Measurements from ENCODE around the gene POGLUT2.

The POGLUT2 gene

DNA sequence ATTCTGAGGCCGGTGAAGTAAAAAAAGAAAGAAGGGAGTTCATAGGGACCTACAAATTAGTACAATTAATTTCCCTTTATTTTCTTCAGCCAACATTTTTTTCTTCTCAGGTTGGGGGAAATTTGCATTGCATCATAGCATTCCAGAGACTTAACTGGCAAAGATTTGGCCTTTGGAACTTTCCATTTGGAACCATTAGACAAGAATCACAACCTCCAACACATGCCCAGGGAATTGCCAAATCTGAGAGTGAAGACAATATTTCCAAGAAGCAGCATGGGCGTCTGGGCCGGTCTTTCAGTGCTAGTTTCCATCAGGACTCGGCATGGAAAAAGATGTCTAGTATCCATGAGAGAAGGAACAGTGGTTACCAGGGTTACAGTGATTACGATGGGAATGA is 40.7 kb upstream of the POGLUT2 start:
- H3K4me3 ChIP-seq (ENCODE audit: low read depth, low read length), result no peak overlapping the region
- in situ Hi-C loops (cut with HindIII; ENCODE audit: low sequenced_read_pairs), result no loop called here
- DNase-seq (ENCODE audit: low read depth, low spot score), result no peak
- TF ChIP-seq, protein P1, sequence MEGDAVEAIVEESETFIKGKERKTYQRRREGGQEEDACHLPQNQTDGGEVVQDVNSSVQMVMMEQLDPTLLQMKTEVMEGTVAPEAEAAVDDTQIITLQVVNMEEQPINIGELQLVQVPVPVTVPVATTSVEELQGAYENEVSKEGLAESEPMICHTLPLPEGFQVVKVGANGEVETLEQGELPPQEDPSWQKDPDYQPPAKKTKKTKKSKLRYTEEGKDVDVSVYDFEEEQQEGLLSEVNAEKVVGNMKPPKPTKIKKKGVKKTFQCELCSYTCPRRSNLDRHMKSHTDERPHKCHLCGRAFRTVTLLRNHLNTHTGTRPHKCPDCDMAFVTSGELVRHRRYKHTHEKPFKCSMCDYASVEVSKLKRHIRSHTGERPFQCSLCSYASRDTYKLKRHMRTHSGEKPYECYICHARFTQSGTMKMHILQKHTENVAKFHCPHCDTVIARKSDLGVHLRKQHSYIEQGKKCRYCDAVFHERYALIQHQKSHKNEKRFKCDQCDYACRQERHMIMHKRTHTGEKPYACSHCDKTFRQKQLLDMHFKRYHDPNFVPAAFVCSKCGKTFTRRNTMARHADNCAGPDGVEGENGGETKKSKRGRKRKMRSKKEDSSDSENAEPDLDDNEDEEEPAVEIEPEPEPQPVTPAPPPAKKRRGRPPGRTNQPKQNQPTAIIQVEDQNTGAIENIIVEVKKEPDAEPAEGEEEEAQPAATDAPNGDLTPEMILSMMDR (IDR thresholded peaks at IDR 0.05; ENCODE audit: low read depth, low read length), result no peak

DNA sequence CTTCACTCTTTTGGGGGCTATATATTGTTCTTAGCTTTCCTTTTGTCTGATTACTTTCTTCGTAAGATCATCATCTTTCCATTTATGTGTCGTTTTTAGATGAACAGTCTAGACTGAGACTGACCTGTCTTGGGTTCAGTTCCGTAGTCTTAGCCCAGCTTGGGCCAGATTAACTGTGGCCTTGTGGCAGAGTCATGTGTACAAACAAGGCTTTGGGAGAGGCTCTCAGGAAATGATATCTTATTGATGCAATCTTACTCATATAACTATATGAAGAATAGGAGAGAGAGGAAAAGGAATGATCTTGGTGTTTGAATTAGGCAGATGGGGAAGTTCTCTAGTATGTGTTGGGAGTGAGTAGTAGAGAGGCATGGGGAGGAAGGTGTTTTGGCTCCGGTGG is 40.2 kb upstream of the POGLUT2 start:
- no peak for DNase-seq (ENCODE audit: low read depth, low spot score)
- in situ Hi-C loops (cut with HindIII; ENCODE audit: low sequenced_read_pairs), result no loop called here
- H3K4me3 ChIP-seq (ENCODE audit: low read depth, low read length), result no peak overlapping the region
- TF ChIP-seq, protein P1 (IDR thresholded peaks at IDR 0.05; ENCODE audit: low read depth, low read length), result no peak

GRCh38 chr13:102838273-102838672 is 39.5 kb upstream of the POGLUT2 start:
- TF ChIP-seq, protein P1 (IDR thresholded peaks at IDR 0.05; ENCODE audit: low read depth, low read length), result no peak
- no peak overlapping the region for H3K4me3 ChIP-seq (ENCODE audit: low read depth, low read length)
- no peak for DNase-seq (ENCODE audit: low read depth, low spot score)
- in situ Hi-C loops (cut with HindIII; ENCODE audit: low sequenced_read_pairs), result no loop called here

DNA sequence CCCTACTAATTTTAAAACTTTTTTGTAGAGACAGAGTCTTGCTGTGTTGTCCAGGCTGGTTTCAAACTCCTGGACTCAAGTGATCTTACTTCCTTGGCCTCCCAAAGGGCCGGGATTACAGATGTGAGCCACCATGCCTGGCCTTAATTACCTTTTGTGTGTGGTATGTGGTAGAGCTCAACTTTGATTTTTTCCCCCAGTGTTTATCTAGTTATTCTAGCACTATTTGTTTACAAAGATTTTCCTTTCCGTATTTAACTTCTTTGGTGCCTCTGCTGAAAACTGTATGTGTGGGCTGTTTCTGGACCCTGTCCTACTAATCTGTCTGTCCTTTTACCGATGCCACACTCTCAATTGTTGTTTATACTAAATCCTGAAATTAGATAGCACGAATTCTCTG is 37.7 kb upstream of the POGLUT2 start:
- H3K4me3 ChIP-seq (ENCODE audit: low read depth, low read length), result no peak overlapping the region
- DNase-seq (ENCODE audit: low read depth, low spot score), result no peak
- TF ChIP-seq, protein P1 (IDR thresholded peaks at IDR 0.05; ENCODE audit: low read depth, low read length), result no peak
- in situ Hi-C loops (cut with HindIII; ENCODE audit: low sequenced_read_pairs), result no loop called here

- in situ Hi-C loops (cut with HindIII; ENCODE audit: low sequenced_read_pairs), result no loop called here
- no peak for DNase-seq (ENCODE audit: low read depth, low spot score)
- no peak overlapping the region for H3K4me3 ChIP-seq (ENCODE audit: low read depth, low read length)
- TF ChIP-seq, protein P1 (IDR thresholded peaks at IDR 0.05; ENCODE audit: low read depth, low read length), result no peak
These were observed 31.9 kb upstream of the POGLUT2 start for GRCh38 chr13:102830646-102831045.

DNA sequence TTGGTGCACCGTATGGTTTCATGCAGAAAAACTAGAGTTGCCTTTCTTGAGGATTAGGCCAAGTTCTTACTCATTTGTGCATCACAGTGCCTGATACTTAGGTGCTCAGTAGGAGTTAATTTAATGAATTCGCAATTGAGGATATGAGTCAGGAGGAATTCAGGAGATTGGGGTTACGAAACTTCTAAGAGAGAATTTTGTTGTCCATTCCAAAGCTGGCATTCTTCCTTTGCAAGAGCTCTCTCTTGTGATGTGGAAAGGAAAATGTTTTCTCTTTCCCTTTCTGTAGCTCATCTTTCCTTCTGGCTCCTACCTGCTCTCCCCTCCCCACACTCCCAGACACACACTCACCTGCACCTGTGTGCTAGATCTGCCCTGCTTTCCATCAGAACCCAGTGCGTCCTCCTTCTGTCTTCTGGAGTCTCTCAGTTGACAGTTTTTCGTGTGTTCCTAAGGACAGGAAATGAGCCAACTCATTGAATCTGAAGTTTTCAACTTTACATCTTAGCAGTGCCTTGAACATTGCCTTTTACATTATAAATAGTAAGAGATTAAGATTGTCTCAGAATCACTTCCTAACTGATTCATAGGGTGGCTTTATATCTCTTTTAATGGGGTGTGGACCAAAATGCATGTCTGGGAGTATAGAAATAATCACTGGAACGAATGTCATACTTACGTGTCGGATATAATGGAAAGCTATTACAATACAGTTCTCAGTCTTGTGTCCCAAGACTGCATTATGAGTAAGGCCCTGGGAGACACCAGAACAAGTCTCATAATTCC is 27.3 kb upstream of the POGLUT2 start:
- H3K4me3 ChIP-seq (ENCODE audit: low read depth, low read length), result peak overlapping the region; percentile 23
- TF ChIP-seq, protein P1 (IDR thresholded peaks at IDR 0.05; ENCODE audit: low read depth, low read length), result no peak
- in situ Hi-C loops (cut with HindIII; ENCODE audit: low sequenced_read_pairs), result no loop called here
- DNase-seq (ENCODE audit: low read depth, low spot score), result peak; percentile 93

All from astrocyte of the spinal cord (primary cell).